Measurements from ENCODE around the gene NECAB2.

Gene NECAB2

DNA sequence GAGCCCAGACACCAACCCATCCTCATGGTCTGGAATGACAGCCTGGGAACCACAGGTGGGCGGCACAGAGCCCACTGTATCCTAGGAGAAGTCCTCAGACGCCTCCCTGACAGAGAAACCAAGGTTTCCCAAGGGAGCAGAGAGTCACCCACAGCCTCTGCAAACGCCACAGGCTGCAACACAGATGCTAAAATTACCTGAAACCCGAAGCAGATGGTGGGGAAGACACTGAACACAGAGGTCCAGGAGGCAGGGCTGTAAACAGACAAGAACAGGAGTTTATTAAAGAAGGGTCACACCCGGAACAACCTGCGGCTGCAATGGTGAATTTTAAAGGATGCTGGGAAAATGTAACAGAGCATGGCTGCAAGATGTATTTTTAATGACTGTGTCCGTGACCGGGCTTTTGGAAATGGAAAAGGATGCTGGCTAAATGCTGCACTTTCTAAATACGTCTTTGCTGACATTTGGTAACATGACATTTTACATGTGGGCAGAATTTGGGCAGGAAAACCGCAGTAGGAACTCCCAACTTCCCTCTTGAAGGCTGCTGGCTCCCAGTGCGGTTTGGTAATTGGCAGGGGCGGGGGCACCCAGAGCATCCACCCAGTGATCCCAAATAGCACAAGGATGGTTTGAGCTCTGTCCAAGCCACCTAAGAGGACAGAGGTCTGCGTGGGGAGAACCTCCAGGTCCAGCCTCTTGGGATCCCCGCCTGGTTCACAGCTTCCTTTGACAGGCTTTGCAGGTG is 61.4 kb downstream of the NECAB2 start:
- Histone ChIP-seq H3K4me3 (ENCODE audit: low read depth in 1 of 2, low read length in 1 of 2) (peak overlapping the region in 1 of 2 experiments; percentile 15), H3K27ac (peak overlapping the region; percentile 64), H3K27me3 (peaks cover 72% of the 10 kb centered on the region), H3K36me3 (no peaks in the 10 kb centered on the region), H3K9me3 (no peaks in the 10 kb centered on the region), H3K4me1 (ENCODE audit: control insufficient read depth in 1 of 2, insufficient read depth in 1 of 2, low read depth in 1 of 2, low read length in 1 of 2) (peaks cover 16 to 28% of the 10 kb centered on the region in 2 experiments)
- TF ChIP-seq, protein P1, sequence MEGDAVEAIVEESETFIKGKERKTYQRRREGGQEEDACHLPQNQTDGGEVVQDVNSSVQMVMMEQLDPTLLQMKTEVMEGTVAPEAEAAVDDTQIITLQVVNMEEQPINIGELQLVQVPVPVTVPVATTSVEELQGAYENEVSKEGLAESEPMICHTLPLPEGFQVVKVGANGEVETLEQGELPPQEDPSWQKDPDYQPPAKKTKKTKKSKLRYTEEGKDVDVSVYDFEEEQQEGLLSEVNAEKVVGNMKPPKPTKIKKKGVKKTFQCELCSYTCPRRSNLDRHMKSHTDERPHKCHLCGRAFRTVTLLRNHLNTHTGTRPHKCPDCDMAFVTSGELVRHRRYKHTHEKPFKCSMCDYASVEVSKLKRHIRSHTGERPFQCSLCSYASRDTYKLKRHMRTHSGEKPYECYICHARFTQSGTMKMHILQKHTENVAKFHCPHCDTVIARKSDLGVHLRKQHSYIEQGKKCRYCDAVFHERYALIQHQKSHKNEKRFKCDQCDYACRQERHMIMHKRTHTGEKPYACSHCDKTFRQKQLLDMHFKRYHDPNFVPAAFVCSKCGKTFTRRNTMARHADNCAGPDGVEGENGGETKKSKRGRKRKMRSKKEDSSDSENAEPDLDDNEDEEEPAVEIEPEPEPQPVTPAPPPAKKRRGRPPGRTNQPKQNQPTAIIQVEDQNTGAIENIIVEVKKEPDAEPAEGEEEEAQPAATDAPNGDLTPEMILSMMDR (IDR thresholded peaks at IDR 0.05): no peak

DNA sequence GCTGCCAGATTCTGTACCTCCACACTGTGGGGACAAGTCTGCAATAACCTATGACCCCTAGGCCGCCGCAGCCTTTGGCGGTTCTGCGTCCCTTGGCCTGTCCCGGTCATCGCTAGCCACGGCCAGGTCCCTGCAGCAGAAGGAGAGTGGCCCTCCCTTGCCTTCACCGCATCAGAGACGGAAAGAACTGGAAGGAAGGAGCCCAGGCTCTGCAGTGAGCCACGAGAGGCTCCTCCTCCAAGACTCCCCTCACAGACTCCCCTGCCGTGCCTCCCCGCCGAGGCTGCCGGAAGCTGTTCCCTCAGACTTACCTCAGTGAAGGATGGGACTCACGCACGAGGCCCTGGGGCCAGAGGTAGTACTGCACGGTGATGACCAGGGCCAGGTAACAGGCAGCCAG is 63.5 kb downstream of the NECAB2 start:
- Histone ChIP-seq H3K4me1 (ENCODE audit: control insufficient read depth in 1 of 2, insufficient read depth in 1 of 2, low read depth in 1 of 2, low read length in 1 of 2) (peaks cover 16 to 28% of the 10 kb centered on the region in 2 experiments), H3K9me3 (no peaks in the 10 kb centered on the region), H3K27ac (no peak overlapping the region), H3K4me3 (ENCODE audit: low read depth in 1 of 2, low read length in 1 of 2) (no peak overlapping the region), H3K27me3 (peaks cover 69% of the 10 kb centered on the region), H3K36me3 (no peaks in the 10 kb centered on the region)
- TF ChIP-seq, protein P1 (IDR thresholded peaks at IDR 0.05): no peak

DNA sequence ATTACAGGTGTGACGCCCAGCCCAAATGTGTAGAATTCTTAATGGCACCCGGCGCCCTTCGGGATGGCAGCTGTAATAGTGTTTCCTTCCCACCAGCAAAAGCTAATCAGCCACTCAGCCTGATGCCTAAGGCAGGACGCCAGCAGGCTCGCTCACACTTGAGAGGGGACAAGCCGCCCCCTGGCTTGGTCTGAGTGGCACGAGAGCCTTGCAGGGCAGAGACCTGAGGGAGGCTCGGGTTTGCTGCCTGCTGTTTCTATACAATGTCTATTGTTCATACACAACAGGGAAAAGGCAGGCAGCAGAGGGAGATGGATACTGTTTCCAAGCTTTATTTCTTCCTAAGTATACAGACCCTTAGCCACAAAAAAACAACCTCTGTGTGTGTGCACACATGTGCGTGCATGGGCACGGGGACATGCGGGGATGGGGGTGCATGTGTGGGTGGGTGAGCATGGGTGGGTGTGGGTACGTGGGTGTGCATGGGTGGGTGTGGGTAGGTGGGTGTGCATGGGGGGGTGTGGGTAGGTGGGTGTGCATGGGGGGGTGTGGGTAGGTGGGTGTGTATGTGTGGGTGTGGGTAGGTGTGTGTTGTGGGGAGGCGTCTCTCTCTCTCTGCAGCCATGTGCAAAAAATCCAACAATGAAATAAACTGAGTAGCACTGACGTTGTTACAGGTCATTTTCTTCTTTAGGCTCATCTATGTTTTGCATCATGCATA is 64.6 kb downstream of the NECAB2 start:
- H3K27me3 ChIP-seq: peaks cover 64% of the 10 kb centered on the region
- H3K4me1 ChIP-seq (ENCODE audit: control insufficient read depth in 1 of 2, insufficient read depth in 1 of 2, low read depth in 1 of 2, low read length in 1 of 2): peaks cover 16 to 27% of the 10 kb centered on the region in 2 experiments
- H3K36me3 ChIP-seq: no peaks in the 10 kb centered on the region
- H3K4me3 ChIP-seq (ENCODE audit: low read depth in 1 of 2, low read length in 1 of 2): no peak overlapping the region
- TF ChIP-seq, protein P1 (IDR thresholded peaks at IDR 0.05): no peak
- no peak overlapping the region for H3K27ac ChIP-seq
- H3K9me3 ChIP-seq: no peaks in the 10 kb centered on the region

DNA sequence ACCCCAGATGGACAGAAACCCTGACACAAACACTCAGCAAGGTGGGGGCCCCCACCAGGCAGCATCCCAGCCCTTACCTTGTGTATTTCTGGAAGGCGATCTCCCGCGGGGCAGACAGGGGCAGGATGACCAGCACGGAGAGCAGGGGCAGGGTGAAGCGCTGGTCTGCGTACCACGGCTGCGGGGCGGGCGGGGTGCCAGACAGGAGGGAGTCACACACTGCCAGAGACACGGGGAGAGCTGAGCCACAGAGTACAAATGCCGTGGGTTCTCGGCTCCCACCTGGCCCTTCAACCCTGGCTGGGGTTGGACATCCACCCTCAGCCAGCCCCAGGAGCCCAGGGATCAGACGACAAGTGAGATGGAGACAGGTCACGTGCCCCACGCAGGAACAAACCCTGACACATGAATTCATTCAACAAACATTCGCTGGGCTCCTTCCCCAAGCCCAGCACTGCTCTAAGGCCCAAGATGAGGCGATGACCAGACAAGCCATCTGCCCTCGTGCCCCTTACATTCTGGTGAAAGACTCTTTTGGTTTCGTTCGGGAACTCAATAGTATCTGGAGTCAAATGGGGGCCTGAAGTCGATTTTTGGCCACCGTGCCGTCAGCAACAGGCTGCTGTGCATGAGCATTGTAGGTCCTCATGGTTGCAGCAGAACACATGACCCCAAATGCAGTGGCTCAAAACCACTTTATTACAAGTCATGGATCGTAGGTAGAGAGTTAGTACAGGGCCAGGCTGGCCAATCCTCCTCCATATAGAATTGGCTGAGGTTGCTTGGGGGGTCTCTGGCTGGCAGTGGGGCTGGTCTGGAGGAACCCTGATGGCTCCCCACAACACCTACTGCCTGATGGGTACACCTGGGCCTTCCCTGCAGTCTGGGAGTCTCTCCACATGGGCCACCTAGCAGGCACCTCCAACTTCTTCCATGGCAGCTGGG is 65.5 kb downstream of the NECAB2 start:
- TF ChIP-seq, protein P1 (IDR thresholded peaks at IDR 0.05): no peak
- Histone ChIP-seq H3K9me3 (no peaks in the 10 kb centered on the region), H3K36me3 (no peaks in the 10 kb centered on the region), H3K4me3 (ENCODE audit: low read depth in 1 of 2, low read length in 1 of 2) (no peak overlapping the region), H3K27me3 (peaks cover 65% of the 10 kb centered on the region), H3K4me1 (ENCODE audit: control insufficient read depth in 1 of 2, insufficient read depth in 1 of 2, low read depth in 1 of 2, low read length in 1 of 2) (peaks cover 16 to 20% of the 10 kb centered on the region in 2 experiments), H3K27ac (no peak overlapping the region)

DNA sequence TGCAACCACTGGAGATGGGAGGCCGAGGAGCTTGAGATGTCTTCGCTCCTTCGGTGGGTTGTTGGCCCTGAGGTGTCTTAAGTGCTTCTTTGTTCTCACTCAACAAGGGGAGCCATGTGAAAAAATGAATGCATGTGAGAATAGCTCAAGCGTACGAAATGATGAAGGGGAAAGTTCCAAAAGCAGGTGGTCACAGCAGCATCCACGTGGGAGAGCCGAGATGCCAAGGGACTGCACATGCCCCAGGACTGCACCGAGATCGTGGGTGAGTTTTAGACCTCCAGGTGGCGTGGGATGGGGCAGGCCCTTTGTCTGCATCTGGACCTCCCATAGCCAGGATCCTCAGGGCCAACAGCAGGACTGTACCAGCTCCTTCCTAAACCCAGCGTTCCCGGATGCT is 66.5 kb downstream of the NECAB2 start:
- no peaks in the 10 kb centered on the region for H3K9me3 ChIP-seq
- no peak overlapping the region for H3K4me3 ChIP-seq (ENCODE audit: low read depth in 1 of 2, low read length in 1 of 2)
- peaks cover 7 to 10% of the 10 kb centered on the region in 2 experiments for H3K4me1 ChIP-seq (ENCODE audit: control insufficient read depth in 1 of 2, insufficient read depth in 1 of 2, low read depth in 1 of 2, low read length in 1 of 2)
- TF ChIP-seq, protein P1 (IDR thresholded peaks at IDR 0.05): no peak
- H3K27ac ChIP-seq: no peak overlapping the region
- peaks cover 74% of the 10 kb centered on the region for H3K27me3 ChIP-seq
- H3K36me3 ChIP-seq: no peaks in the 10 kb centered on the region

Measured in neutrophil (primary cell).